Measurements from ENCODE around the gene TSPO2.

TSPO2 gene

GRCh38 chr6:41075651-41076626, 33.7 kb downstream of the TSPO2 start:
- no peak for DNase-seq (ENCODE audit: low read depth)

- no peak for DNase-seq (ENCODE audit: low read depth)
Measured at GRCh38 chr6:41077536-41077935, 35.3 kb downstream of the TSPO2 start.

GRCh38 chr6:41078101-41078500, 35.8 kb downstream of the TSPO2 start:
- no peak for DNase-seq (ENCODE audit: low read depth)

- no peak for DNase-seq (ENCODE audit: low read depth)
Measured at GRCh38 chr6:41079080-41079479, 36.8 kb downstream of the TSPO2 start.

- DNase-seq (ENCODE audit: low read depth) = no peak
Measured at GRCh38 chr6:41080621-41081020, 38.4 kb downstream of the TSPO2 start.

GRCh38 chr6:41083072-41083471, 40.8 kb downstream of the TSPO2 start:
- DNase-seq (ENCODE audit: low read depth) = no peak

GRCh38 chr6:41085182-41085581, 42.9 kb downstream of the TSPO2 start:
- no peak for DNase-seq (ENCODE audit: low read depth)

- no peak for DNase-seq (ENCODE audit: low read depth)
Measured at GRCh38 chr6:41088451-41088850, 46.2 kb downstream of the TSPO2 start.

- no peak for DNase-seq (ENCODE audit: low read depth)
Measured at GRCh38 chr6:41090841-41091761, 48.8 kb downstream of the TSPO2 start.

- no peak for DNase-seq (ENCODE audit: low read depth)
Measured at GRCh38 chr6:41092421-41093140, 50.3 kb downstream of the TSPO2 start.

- DNase-seq (ENCODE audit: low read depth) = no peak
Measured at GRCh38 chr6:41093729-41094128, 51.5 kb downstream of the TSPO2 start.
